IMR-90 (cell line): ENCODE measurements around the gene DPP6.

Source experiments
- BHLHE40 ChIP-seq: fragments of 150-350 bp; IDR thresholded peaks from 2 replicates; pipeline ENCODE4 v1.6.1; 2016; ENCODE audit warnings: mild to moderate bottlenecking, low read depth, low read length
- CEBPB ChIP-seq: IDR thresholded peaks from 2 replicates; pipeline ENCODE4 v1.6.1; 2012; ENCODE audit warnings: low read depth, low read length, improper control_type of control experiment
- MXI1 ChIP-seq: IDR thresholded peaks from 2 replicates; pipeline ENCODE4 v1.6.1; 2012; ENCODE audit warnings: low read depth, mild to moderate bottlenecking, low read length, moderate library complexity, borderline replicate concordance
- POLR2A ChIP-seq: IDR thresholded peaks from 2 replicates; pipeline ENCODE4 v1.6.1; 2012; ENCODE audit warnings: mild to moderate bottlenecking, low read depth, low read length
- RAD21 ChIP-seq: IDR thresholded peaks from 2 replicates; pipeline ENCODE4 v1.6.1; 2012; ENCODE audit warnings: low read length, improper control_type of control experiment
- RCOR1 ChIP-seq: IDR thresholded peaks from 2 replicates; pipeline ENCODE4 v1.6.1; 2012; ENCODE audit warnings: mild to moderate bottlenecking, low read length, improper control_type of control experiment; ENCODE audit not compliant: insufficient replicate concordance
- RFX5 ChIP-seq: IDR thresholded peaks from 2 replicates; pipeline ENCODE4 v1.8.0; 2012; ENCODE audit warnings: low read depth, mild to moderate bottlenecking, low read length, moderate library complexity
- TF ChIP-seq, protein P1 (sequence below): conservative IDR thresholded peaks from 2 replicates; pipeline ENCODE4 v1.5.1; 2012; ENCODE audit warnings: mild to moderate bottlenecking, low read depth, low read length, improper control_type of control experiment
- TF ChIP-seq, protein P2 (sequence below): fragments of 150-350 bp; IDR thresholded peaks from 2 replicates; pipeline ENCODE4 v1.6.1; 2017; ENCODE audit warnings: mild to moderate bottlenecking, antibody characterized with exemption, low read length, low read depth

DNA sequence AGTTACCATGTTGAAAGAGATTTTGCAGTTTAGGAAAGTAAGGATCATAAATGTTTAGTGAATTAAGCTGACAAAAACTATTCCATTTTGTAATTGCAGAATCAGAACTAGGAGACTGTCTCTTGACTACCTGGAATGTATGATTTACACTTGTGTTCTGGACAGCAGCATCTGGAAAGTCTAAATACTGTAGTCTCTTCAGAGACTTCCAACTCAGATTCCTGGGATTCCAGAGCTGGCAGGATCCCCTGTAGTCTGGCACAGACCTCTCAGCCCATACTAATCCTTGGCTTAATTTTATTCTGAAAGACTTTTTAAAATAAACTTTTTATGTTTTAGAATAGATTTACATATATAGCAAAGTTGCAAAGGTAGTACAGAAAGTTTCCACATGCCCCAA, 452.7 kb downstream of the DPP6 start:
- TF ChIP-seq, protein P1, sequence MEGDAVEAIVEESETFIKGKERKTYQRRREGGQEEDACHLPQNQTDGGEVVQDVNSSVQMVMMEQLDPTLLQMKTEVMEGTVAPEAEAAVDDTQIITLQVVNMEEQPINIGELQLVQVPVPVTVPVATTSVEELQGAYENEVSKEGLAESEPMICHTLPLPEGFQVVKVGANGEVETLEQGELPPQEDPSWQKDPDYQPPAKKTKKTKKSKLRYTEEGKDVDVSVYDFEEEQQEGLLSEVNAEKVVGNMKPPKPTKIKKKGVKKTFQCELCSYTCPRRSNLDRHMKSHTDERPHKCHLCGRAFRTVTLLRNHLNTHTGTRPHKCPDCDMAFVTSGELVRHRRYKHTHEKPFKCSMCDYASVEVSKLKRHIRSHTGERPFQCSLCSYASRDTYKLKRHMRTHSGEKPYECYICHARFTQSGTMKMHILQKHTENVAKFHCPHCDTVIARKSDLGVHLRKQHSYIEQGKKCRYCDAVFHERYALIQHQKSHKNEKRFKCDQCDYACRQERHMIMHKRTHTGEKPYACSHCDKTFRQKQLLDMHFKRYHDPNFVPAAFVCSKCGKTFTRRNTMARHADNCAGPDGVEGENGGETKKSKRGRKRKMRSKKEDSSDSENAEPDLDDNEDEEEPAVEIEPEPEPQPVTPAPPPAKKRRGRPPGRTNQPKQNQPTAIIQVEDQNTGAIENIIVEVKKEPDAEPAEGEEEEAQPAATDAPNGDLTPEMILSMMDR = no peak
- TF ChIP-seq CEBPB (no peak), RCOR1 (no peak), POLR2A (no peak), MXI1 (no peak), RFX5 (no peak), RAD21 (no peak), BHLHE40 (no peak)
- TF ChIP-seq, protein P2, sequence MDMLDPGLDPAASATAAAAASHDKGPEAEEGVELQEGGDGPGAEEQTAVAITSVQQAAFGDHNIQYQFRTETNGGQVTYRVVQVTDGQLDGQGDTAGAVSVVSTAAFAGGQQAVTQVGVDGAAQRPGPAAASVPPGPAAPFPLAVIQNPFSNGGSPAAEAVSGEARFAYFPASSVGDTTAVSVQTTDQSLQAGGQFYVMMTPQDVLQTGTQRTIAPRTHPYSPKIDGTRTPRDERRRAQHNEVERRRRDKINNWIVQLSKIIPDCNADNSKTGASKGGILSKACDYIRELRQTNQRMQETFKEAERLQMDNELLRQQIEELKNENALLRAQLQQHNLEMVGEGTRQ = no peak
